ENCODE measurements around the gene ZSWIM5.

- TF ChIP-seq, protein P1, sequence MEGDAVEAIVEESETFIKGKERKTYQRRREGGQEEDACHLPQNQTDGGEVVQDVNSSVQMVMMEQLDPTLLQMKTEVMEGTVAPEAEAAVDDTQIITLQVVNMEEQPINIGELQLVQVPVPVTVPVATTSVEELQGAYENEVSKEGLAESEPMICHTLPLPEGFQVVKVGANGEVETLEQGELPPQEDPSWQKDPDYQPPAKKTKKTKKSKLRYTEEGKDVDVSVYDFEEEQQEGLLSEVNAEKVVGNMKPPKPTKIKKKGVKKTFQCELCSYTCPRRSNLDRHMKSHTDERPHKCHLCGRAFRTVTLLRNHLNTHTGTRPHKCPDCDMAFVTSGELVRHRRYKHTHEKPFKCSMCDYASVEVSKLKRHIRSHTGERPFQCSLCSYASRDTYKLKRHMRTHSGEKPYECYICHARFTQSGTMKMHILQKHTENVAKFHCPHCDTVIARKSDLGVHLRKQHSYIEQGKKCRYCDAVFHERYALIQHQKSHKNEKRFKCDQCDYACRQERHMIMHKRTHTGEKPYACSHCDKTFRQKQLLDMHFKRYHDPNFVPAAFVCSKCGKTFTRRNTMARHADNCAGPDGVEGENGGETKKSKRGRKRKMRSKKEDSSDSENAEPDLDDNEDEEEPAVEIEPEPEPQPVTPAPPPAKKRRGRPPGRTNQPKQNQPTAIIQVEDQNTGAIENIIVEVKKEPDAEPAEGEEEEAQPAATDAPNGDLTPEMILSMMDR (IDR thresholded peaks at IDR 0.05): no peak
- no peak for TF ChIP-seq POLR2A (IDR thresholded peaks at IDR 0.05)
Observed at GRCh38 chr1:45095450-45095849, 111.0 kb downstream of the ZSWIM5 start.

Data from breast epithelium (tissue), 3 donors.